Left renal pelvis (tissue), 4 donors: Measurements from ENCODE around the gene TBL3. TPM values are rescaled to one million over a fixed set of nuclear protein-coding genes. Genes with fewer than 3 reads are reported as not detected.

Experiments used
- DNase-seq, 4 donors: peaks; one replicate each; pipeline ENCODE4 v3.0.0-alpha.2; 2013; ENCODE audit warnings: low read depth in 4 of 4, low spot score in 3 of 4
- polyA plus RNA-seq, 4 donors: library from polyadenylated mRNA; unstranded; fragments of 120-200 nt; gene quantifications; one replicate each; pipeline ENCODE4 v1.2.1, GENCODE V29; 2013; ENCODE audit not compliant: insufficient read length in 4 of 4

Gene TBL3
- polyA plus RNA-seq, 4 donors, result 25.1 to 46.9 (median 29.1) TPM

DNA sequence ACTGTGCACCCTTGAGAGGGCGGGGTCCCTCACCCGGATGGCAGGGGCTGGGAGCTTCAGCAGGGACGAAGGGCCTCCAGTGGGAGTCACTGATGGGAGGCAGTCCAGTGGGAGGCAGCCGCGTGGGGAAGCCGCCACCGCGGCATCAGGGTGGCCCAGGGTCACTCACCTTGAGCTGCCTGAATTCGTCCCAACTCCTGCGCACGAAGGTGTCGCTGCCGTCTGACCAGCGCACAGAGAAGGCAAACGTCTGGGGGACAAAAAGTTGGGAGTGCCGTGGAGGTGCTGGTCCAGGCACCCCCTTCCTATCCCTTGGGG, 8.9 kb downstream of the TBL3 start:
- DNase-seq, result no peak

DNA sequence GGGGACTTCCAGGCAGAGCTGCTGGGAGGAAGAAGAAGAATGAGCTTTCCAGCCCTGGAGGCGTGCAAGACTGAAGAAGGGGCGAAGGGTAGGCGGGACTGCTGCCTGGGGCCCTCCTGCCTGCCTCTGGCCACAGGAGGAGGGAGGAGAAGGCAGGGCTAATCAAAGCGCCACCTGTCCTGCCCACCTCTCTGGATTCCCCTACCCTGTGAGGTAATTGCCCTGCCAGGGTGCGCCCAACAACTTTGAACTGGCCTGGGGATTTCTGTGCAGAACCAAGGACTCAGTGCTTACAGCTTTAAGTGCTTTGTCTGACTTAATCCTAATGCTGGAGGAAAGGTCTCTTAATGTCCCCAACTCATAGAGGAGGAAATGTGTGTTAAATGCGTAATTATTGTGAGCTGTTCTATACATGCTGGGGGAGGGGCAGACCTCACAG, 9.6 kb downstream of the TBL3 start, which contains the start of gene NOXO1:
Gene NOXO1 (minus strand): TSS at position 72 of the 439 bp plus-strand sequence. CDS start 290 bp downstream, outside the sequence.
- DNase-seq, result no peak

DNA sequence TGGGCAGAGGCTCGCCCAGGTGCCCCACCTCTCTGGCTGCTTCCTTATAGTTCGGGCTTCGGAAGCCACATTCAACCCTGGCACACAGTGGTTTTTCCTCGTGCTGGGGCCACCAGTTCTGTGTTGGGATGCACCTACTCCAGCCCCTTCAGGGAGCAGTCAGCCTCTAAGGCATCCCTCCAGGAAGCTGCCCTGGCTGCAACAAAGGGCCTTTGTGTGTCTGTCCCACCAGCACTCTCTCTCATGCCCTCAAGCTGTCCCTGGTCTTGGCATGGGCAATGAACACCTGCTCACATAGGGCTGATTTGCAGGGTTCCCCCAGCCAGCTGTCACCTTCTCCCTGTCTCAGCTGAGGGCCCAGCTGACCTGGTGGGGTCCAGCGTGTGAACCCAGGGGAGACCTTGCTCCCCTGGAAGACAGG, 10.2 kb downstream of the TBL3 start:
- DNase-seq, result no peak

DNA sequence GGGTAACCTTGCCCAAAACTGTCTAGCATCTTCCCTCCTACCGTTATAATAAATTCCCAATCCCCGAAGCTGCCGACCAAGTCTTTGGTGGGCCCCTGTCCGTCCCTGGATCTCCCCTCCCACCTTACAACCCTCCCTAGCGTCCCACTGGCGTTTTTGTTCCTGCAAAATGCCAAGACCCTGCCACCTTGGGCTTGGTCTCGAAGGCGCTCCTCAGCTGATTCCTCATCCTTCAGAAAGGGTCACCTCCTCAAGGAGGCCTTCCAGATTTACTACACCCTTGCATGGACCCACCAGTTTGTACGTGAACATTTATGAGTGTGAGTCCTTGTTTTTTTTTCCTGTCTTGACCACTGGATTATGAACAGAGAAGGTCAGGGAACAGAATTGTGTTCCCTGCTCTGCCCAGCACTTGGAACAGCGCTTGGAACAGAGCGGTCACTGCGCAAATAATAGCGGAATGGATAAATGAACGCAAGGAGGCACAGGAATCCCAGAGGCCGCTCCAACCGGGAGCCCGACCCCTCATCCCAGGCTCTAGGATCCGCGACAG, 11.2 kb downstream of the TBL3 start:
- no peak for DNase-seq

DNA sequence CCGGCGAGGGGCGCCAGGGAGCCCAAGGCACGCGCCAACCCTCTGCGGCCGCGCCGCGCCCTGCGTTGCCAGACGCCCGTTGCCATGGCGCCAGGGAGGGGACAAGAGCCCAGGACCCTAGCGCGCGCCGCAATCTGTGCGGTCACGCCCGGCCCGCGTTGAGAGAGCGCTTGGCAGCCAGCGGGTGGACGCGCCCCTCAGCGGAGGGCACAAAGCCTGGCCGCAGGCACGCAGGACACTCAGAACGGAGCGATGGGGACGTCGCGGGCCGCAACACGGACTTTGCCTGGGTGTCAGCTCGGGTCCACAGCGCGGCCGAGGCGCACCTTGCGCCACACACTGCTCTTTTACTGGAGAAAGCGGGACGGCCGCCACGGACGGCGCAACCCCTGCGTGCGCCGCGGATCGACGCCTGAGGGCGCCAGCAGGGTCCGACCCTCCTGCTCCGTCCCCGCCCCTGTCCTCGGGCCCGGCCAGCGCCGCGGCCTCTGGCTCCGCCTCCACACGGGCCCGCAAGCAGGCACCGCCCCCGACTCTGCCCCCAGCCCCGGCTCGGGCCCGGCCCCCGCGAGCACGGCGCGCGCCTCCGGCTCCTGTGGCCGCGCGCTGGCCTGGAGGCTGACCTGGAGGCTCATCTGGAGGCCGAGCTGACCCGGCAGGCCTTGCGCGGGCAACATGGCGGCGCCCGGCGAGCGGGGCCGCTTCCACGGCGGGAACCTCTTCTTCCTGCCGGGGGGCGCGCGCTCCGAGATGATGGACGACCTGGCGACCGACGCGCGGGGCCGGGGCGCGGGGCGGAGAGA, 11.9 kb downstream of the TBL3 start, which contains the start of gene GFER:
Gene GFER (plus strand): TSS at position 650 of the 803 bp plus-strand sequence. CDS start 26 bp downstream, at position 676.
- DNase-seq, result peak; percentile 64 to 84 (median 84)

DNA sequence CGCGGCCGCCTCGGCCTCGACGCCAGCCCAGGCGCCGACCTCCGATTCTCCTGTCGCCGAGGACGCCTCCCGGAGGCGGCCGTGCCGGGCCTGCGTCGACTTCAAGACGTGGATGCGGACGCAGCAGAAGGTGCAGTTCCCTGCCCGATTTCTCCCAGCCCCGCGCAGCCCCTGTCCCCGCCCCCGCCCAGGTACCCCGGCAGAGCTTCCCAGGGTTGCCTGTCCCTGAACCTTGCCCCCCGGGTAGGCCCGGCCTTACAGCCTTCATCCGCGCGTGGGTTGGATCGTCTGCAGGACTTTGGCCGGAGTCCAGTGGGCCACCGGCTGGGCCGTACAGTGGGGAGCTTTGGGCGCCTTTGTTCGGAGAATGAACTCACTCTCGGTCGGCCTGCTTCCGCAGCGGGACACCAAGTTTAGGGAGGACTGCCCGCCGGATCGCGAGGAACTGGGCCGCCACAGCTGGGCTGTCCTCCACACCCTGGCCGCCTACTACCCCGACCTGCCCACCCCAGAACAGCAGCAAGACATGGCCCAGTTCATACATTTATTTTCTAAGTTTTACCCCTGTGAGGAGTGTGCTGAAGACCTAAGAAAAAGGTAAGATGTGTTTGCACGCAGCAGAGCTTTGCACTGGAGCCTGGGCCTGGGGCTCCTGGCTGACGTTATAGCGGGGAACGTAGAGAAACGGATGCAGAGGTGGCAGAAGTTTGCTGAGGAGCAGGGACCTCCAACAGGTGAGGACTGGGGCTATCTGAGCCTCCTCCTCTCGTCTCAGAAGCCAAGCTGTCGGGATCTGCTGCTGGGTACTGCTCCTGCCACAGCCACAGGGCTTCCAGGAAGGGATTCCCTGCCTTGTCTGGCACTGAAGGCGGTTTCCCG, 12.7 kb downstream of the TBL3 start:
- DNase-seq, result no peak

DNA sequence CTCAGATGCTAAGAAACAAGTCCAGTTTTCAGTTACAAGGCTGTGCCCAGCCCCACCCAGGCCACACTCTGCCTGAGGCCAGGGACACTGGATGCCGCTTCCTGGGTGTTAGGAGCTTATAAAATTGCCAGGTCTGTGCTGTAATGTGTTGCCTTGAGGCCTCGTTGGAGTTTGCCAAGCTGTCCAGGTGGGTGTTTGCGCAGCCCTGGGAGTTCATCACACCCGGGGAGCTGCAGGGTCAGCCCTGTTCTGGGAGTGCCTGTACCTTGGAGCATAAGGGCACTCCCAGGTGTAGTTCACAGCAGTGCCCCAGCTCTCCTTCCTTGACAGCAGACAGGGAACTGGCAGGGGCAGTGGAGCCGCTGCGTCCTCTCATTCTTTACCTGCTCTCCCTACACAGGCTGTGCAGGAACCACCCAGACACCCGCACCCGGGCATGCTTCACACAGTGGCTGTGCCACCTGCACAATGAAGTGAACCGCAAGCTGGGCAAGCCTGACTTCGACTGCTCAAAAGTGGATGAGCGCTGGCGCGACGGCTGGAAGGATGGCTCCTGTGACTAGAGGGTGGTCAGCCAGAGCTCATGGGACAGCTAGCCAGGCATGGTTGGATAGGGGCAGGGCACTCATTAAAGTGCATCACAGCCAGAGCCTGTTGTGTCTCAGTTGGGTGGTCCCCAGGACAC, 13.8 kb downstream of the TBL3 start:
- DNase-seq, result no peak

DNA sequence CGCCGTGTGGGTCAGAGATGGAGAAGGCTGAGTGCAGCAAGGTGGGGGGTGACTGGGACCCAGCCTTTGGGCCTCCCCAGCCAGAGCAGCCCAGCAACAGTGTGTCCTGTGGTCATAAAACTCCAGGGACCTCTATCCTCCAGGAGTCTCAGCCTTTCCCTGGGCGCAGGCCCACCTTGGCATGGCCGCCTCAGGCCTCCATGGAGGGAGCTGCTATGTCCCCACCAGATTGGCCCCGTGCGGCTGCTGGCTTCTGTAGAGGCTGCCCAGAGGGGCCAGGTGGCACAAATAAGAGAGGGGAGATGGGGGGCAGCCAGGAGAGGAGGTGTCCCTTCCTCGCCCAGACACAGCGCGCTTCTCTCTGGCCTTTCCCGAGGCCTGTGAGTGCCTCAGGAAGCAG, 15.3 kb downstream of the TBL3 start:
- DNase-seq, result no peak

DNA sequence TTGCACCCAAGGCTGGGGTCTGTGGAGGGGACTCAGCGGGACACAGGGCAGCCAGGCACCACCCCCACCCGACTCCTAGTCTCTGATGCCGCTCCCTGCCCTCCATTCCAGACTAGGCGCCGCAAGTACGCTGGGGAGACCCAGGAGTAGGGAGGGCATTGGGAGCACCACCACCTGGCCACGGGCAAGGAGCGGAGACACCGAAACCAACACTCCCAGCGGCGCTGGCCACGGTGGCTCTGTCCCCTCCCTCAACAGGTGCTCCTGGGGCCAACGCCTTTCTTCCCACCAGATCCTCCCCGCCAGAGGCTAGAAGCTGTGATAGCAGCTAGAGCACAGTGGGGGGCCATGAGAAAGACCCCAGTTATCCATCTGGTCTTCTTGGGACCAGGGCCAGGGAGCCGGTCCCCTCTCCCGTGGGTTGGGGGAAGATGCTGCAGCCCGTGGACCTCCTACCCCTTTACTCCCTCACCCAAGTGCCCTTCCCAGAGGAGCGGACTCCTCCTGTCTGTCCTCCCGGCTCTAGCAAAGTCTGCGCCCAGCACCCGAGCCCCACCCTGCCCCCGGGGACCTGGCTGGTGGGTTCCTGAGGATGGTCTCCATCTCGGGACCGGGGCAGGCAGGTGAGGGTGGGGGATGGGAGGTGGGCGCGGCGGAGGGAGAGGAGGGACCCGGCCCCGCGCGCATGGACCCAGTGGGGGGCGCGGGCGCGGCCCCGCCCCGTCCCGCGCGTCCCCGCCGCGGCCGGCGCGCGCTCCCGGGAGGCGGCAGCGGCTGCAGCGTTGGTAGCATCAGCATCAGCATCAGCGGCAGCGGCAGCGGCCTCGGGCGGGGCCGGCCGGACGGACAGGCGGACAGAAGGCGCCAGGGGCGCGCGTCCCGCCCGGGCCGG, 17.6 kb downstream of the TBL3 start, which contains the start of gene SYNGR3:
Gene SYNGR3 (plus strand): TSS at position 762 of the 892 bp plus-strand sequence. CDS start 133 bp downstream, outside the sequence.
- DNase-seq, result no peak

DNA sequence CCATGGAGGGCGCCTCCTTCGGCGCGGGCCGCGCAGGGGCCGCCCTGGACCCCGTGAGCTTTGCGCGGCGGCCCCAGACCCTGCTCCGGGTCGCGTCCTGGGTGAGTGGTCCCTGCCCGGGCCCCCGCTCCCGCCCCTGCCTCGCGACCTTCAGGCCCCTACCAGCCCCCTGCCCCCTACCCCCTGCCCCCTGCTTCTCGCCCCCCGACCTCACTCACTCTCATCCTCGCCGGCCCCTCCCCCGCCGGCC, 18.2 kb downstream of the TBL3 start:
- no peak for DNase-seq

DNA sequence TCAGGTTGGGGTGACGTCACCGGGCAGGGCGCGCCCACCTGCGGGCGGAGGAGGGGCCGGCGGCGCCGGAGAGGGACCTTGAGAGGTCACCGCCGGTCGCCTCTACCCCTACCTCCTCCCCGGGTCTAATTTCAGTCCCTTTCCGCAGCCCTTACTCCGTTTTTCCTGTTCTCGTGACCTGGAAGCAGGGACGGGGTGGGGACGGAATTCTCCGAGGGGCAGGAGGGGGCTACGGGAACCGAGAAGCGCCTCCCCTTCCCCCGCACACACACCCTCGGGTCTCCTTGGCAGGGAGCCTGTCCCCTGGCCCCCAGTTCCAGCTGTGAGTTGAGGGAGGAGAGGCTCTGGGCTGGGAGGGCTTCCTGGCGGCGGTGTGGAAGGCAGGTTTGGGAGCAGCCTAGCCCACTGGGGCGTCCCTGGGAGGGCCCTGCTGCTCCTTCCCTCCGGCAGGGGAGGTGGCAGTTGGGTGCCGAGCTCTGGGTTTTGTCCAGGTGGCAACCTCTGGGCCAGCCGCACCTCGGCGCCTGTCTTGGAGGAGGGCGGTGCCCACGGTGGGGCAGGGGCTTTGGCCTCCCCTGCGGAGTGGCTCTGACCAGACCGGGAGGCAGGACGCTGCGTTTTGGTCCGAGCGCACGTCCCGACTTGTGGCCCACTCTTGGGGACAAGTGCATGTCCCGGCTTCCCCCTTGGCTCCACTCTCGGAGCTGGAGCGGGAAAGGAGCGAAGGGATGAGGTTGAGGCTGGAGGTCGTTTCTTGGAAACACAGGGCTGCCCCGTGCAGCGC, 18.7 kb downstream of the TBL3 start:
- no peak for DNase-seq

DNA sequence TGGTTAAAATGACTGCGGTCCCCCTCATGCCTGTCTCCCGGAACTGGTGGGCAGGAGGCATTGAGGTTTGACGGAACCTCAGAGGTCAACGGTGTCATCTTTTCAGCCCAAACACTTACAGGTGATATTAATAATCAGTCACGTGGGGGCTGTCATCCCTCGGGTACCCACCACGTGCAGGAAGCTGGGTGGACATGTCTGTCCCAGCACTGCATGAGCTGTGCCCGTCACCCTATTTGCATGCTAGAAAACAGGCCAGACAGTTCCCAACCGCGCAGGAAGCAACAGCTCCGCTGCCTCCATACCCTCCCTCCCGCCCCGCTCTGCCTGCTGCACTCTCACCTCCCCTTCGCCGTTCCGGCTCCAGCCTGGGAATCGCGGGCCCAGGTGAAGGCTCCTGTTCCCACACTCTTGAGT, 19.3 kb downstream of the TBL3 start:
- DNase-seq, result no peak

DNA sequence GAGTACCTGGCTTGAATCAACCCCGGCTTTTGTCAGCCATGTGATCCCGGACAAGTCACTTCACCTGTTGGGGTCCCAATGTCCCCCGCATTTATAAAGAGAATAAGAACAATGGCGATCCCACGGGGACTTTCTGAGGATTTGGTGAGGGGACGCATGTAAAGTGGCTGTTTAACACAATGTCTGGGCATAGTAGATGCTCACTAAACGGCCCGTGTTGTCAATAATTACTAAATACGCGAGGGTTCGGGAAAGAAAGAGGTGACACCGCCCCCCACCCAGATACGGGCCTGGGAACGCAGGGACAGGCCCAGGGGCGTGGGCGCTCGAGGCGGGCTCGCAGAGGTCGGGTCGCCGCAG, 19.7 kb downstream of the TBL3 start:
- DNase-seq, result no peak

DNA sequence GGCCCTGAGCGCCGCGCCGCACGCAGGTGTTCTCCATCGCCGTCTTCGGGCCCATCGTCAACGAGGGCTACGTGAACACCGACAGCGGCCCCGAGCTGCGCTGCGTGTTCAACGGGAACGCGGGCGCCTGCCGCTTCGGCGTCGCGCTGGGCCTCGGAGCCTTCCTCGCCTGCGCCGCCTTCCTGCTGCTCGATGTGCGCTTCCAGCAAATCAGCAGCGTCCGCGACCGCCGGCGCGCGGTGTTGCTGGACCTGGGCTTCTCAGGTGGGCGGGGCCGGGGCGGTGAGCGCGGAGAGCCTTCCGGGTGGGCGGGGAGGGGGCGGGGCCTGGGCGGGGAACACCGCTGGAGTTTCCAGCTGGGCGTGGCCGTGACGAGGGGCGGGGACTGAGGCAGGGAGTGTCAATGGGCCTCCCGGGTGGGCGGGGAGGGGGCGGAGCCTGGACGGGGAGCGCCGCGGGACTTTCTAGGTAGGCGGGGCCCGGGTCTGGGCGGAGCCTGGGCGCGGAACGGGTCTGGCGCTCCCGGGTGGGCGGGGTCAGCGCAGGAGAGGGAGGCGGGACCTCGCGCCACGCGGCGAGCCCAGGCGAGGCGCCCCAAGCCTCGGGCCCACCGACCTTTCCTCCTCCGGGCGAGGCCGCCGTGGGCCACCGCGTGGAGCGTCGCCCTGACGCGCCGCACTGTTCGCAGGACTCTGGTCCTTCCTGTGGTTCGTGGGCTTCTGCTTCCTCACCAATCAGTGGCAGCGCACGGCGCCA, 20.3 kb downstream of the TBL3 start:
- DNase-seq, result peak in 3 of 4 donors; percentile 74 to 83 (median 74)

DNA sequence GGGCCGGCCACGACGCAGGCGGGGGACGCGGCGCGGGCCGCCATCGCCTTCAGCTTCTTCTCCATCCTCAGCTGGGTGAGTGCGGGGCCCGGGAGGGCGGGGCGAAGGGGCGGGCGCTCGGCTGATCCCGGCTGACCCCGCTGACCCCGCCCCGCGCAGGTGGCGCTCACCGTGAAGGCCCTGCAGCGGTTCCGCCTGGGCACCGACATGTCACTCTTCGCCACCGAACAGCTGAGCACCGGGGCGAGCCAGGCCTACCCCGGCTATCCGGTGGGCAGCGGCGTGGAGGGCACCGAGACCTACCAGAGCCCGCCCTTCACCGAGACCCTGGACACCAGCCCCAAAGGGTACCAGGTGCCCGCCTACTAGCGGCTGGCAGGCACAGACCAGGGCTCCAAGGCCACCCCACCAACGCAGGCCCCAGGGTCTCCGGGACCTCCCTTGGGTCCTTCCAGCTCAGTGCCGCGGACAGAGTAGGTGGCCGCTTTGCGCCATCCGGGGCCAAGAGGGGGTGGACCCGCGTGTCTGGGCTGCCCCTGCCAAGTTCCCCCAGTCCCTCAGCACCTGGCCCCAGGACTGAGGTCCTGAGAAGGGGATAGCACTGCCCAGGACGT, 21.0 kb downstream of the TBL3 start:
- DNase-seq, result no peak

DNA sequence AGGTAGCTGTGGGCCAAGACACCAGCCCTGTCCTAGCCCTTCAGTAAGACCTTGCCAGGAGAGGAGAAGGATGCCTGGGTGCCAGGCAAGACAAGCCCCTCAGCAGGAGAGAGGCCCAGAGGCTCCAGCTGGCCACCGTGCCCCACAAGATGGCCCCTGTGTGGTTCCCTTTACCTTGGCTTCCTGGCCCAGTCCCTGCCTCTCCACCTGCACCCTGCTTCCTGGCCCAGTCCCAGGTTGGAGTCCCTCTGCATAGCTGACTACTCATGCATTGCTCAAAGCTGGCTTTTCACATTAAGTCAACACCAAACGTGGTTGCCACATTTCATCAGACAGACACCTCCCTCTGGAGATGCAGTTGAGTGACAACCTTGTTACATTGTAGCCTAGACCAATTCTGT, 21.9 kb downstream of the TBL3 start:
- no peak for DNase-seq

DNA sequence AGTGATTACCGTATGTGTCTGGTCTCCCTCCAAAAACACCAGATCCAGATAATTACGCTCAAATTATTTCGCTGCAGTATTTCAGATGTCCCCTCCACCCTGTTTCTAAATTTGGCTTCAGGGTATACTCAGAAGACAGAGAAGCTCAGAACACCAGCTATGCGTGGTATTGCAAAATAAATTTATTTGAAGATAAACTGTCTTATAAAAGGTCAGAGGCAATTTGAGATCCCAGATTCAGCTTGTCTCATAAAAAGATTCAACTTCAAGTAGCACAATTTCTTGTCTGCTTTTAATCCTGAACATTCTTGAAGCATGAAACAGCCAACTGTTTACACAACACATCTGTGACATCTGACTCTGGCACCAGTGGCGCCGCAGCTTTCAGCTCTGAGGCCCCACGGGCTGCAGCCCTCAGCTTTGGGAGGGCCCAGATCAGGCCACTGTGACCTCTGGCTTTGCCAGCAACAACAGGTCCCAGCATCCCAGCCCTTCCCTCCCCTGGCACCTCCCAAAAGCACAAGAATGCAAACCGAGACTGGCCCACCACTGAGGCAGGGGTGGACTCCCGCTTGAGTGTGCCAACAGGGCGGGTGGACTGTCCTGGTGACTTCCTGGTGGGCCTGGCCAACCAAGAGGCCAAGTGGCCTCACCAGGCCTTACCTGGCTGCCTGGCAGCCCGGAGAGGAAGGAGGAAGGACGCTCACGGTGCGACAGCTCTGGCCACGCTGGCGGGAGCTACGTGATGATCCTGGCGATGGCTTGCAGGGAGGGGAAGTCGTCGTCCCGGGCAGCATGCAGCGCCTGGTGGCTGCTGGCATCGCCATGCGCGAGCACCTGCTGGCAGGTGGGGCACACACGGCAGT, 25.9 kb downstream of the TBL3 start:
- DNase-seq, result no peak
